Neural crest cell (in vitro differentiated cells): ENCODE results near the gene EIF3D. TPM values are rescaled to one million over a fixed set of nuclear protein-coding genes. Genes with fewer than 3 reads are reported as not detected.
A peak's percentile ranks its signal among the peaks of the same experiment; 100 is the strongest.

Experiments
- DNase-seq: peaks from one replicate; pipeline ENCODE4 v3.0.0; 2021; ENCODE audit warnings: low read depth, mixed read lengths, low spot score
- H3K27ac Mint-ChIP-seq: one replicate; pipeline ENCODE4 v1.8.0; 2021; ENCODE audit warnings: mild to moderate bottlenecking, mixed read lengths; ENCODE audit not compliant: unreplicated experiment
- H3K27me3 Mint-ChIP-seq: 2 replicates; pipeline ENCODE4 v1.8.0; 2021; ENCODE audit warnings: low read depth, mild to moderate bottlenecking, mixed read lengths
- H3K36me3 Mint-ChIP-seq: 2 replicates; pipeline ENCODE4 v1.8.0; 2021; ENCODE audit warnings: low read depth, mild to moderate bottlenecking, mixed read lengths
- H3K4me1 Mint-ChIP-seq: 2 replicates; pipeline ENCODE4 v1.8.0; 2021; ENCODE audit warnings: mixed read lengths
- H3K4me3 Mint-ChIP-seq: one replicate; pipeline ENCODE4 v1.8.0; 2021; ENCODE audit warnings: mild to moderate bottlenecking, mixed read lengths
- H3K9me3 Mint-ChIP-seq: 2 replicates; pipeline ENCODE4 v1.8.0; 2021; ENCODE audit warnings: mixed read lengths
- CTCF ChIP-seq: fragments of 200-600 bp; sonication (generic); conservative IDR thresholded peaks from 2 replicates; pipeline ENCODE4 v1.5.0; 2021; ENCODE audit warnings: antibody characterized with exemption, mild to moderate bottlenecking
- total RNA-seq: library from RNA; stranded (reverse); gene quantifications from 2 replicates; pipeline ENCODE4 v1.2.1, GENCODE V29; 2021

EIF3D gene
- total RNA-seq, 1 donor from 2014 or later, result 178 TPM

GRCh38 chr22:36549033-36549432 lies 20.1 kb upstream of the EIF3D start:
- Mint-ChIP-seq H3K9me3 (no peaks in the 10 kb centered on the region), H3K27ac (no peak overlapping the region), H3K27me3 (peaks cover 43% of the 10 kb centered on the region), H3K4me1 (peaks cover 16% of the 10 kb centered on the region), H3K36me3 (no peaks in the 10 kb centered on the region), H3K4me3 (no peak overlapping the region)
- TF ChIP-seq CTCF, result no peak
- DNase-seq, result no peak

- TF ChIP-seq CTCF, result no peak
- H3K4me1 Mint-ChIP-seq, result peaks cover 16% of the 10 kb centered on the region
- H3K27ac Mint-ChIP-seq, result no peak overlapping the region
- DNase-seq, result no peak
- peaks cover 41% of the 10 kb centered on the region for H3K27me3 Mint-ChIP-seq
- H3K9me3 Mint-ChIP-seq, result no peaks in the 10 kb centered on the region
- H3K36me3 Mint-ChIP-seq, result no peaks in the 10 kb centered on the region
- no peak overlapping the region for H3K4me3 Mint-ChIP-seq
Measured at GRCh38 chr22:36548606-36549005, 19.6 kb upstream of the EIF3D start.

GRCh38 chr22:36546932-36547331 lies 18.0 kb upstream of the EIF3D start:
- no peak for TF ChIP-seq CTCF
- Mint-ChIP-seq H3K4me1 (peaks cover 16% of the 10 kb centered on the region), H3K27ac (no peak overlapping the region), H3K4me3 (no peak overlapping the region), H3K9me3 (no peaks in the 10 kb centered on the region), H3K27me3 (peaks cover 41% of the 10 kb centered on the region), H3K36me3 (no peaks in the 10 kb centered on the region)
- DNase-seq, result no peak

GRCh38 chr22:36546092-36546804 lies 17.3 kb upstream of the EIF3D start:
- no peaks in the 10 kb centered on the region for H3K36me3 Mint-ChIP-seq
- H3K27ac Mint-ChIP-seq, result no peak overlapping the region

GRCh38 chr22:36544107-36544620 lies 15.2 kb upstream of the EIF3D start:
- peaks cover 28% of the 10 kb centered on the region for H3K27me3 Mint-ChIP-seq
- H3K4me3 Mint-ChIP-seq, result no peak overlapping the region
- H3K27ac Mint-ChIP-seq, result no peak overlapping the region
- peaks cover 14% of the 10 kb centered on the region for H3K4me1 Mint-ChIP-seq
- no peak for DNase-seq
- no peak for TF ChIP-seq CTCF
- H3K9me3 Mint-ChIP-seq, result no peaks in the 10 kb centered on the region
- H3K36me3 Mint-ChIP-seq, result no peaks in the 10 kb centered on the region

More at GRCh38 chr22:36546092-36546804, 17.3 kb upstream of the EIF3D start:
- DNase-seq, result peak; percentile 41
- Mint-ChIP-seq H3K9me3 (no peaks in the 10 kb centered on the region), H3K4me3 (no peak overlapping the region), H3K4me1 (peaks cover 16% of the 10 kb centered on the region), H3K27me3 (peaks cover 35% of the 10 kb centered on the region)
- peak; percentile 79 for TF ChIP-seq CTCF
